ENCODE data around the gene PPP1R3F.
"Not testable (repeated sequence)": the region's sequence is repeated elsewhere in the genome, so short reads cannot be mapped to it uniquely, and the experiment has no call there.

- TF ChIP-seq POLR2A, CTCF (IDR thresholded peaks at IDR 0.05): not testable (repeated sequence)
Measured at GRCh38 chrX:49323735-49324134, 54.1 kb downstream of the PPP1R3F start.
